Measurements from ENCODE around the gene P4HA1.

P4HA1 gene

GRCh38 chr10:73096041-73096448 is 621 bp downstream of the P4HA1 start:
- H3K4me2 ChIP-seq = peak overlapping the region; percentile 84
- no peak for TF ChIP-seq Cebpa-rat (IDR thresholded peaks at IDR 0.05)
- H3K27me3 ChIP-seq = no peaks in the 10 kb centered on the region
- peaks cover 19% of the 10 kb centered on the region for H3K36me3 ChIP-seq
- H3K4me1 ChIP-seq = peaks cover 48% of the 10 kb centered on the region
- H3K27ac ChIP-seq = peak overlapping the region; percentile 86
- H3K9ac ChIP-seq = peak overlapping the region; percentile 88
- H3K4me3 ChIP-seq = peak overlapping the region; percentile 88
- no peaks in the 10 kb centered on the region for H3K9me3 ChIP-seq
- peaks cover 37% of the 10 kb centered on the region for H4K20me1 ChIP-seq

DNA sequence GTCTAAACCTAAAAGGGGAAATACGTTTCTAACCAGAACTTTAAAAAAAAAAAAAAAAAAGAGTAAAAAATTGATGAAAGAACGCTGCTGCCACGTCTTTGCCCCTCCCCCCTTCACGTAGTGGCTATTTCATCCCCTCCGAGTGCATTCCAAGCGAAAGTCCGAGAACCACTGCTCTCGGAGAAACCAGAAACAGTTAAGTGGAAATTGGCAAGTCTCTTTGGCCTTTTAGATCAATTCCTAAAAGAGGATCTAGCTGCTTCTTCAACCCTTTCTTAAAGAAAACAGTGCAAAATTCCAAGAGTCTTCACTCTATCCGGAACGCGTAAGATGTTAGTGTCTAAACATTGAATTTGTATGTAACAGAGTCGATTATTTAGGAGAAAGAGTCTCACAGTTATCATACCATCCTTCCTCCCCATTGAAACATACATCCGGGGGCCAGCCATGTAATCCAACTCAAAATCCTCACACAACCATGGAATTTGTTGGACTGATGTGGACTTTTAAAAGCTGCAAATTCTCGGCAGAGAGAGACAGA is 1.1 kb downstream of the P4HA1 start:
- Histone ChIP-seq H3K9me3 (no peaks in the 10 kb centered on the region), H3K4me2 (peak overlapping the region; percentile 84), H3K4me1 (peaks cover 48% of the 10 kb centered on the region), H4K20me1 (peaks cover 42% of the 10 kb centered on the region), H3K4me3 (peak overlapping the region; percentile 88), H3K27ac (peak overlapping the region; percentile 86), H3K27me3 (no peaks in the 10 kb centered on the region), H3K9ac (peak overlapping the region; percentile 88), H3K36me3 (peaks cover 21% of the 10 kb centered on the region)
- no peak for TF ChIP-seq Cebpa-rat (IDR thresholded peaks at IDR 0.05)

DNA sequence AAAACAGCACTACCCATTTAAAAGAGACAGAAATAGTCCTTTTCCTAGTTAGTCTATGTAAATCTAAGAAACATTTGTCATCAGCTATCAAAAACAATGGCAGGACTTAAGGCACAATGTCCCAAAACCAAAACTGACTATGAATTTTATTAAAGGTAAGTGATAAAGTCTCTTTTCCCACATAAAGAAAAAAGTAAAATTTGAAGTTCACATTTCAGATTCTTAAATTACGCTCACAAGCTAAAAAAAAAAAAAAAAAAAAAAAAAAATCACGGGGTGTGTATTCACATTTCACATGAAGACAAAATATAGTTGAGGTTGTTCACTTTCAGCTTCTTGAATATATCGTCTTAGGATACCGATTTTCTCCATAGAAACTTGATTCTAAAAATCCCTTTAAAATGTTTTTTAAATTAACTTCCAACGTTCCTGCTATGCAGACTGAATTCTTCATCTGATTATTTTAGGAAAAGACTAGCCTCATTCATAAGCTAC is 1.6 kb downstream of the P4HA1 start:
- no peak for TF ChIP-seq Cebpa-rat (IDR thresholded peaks at IDR 0.05)
- Histone ChIP-seq H3K9me3 (no peaks in the 10 kb centered on the region), H3K4me3 (peak overlapping the region; percentile 88), H3K27me3 (no peaks in the 10 kb centered on the region), H3K27ac (peak overlapping the region; percentile 86), H3K4me1 (peaks cover 48% of the 10 kb centered on the region), H3K4me2 (peak overlapping the region; percentile 84), H3K9ac (peak overlapping the region; percentile 88), H3K36me3 (peaks cover 22% of the 10 kb centered on the region), H4K20me1 (peaks cover 47% of the 10 kb centered on the region)

DNA sequence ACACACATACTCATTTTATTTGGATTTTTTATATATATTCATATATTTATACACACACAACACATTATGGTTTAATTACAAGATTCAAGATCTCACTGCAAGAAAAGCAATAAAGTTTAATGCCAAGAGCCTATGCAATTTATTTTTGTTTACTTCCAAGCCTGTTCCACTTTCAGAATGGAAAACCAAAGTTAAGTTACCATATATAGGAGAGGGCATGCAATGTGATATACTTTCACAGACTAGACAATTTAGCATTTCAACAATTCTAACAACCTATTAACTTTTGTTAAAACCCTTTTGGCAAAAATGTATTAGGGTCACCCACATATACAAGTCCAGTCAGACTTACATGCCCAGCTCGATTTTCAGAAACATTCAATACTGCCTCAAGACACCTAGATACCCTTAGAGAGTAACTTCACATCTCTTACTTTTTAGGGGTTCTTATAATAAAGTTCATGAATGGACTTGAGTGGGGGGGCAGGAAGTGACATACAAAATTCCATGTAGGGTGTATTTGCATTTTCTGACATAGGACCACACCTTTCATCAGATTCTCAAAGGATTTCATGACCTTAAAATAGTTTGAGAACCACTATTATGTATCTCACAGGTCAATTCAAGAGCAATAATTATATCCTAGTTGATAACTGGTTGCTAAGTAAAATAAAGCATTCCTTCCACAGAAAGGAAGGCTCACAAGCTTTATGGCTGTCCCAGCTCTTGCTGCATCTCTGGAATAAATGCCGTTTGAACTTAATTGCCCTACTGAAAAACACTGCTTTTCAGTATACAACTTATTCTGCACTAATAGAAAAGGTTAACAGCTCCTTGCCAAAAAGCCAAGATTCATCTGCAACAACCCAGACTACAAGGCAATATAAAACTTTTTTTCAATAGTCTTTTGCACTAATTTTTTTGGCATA is 2.5 kb downstream of the P4HA1 start:
- peaks cover 55% of the 10 kb centered on the region for H4K20me1 ChIP-seq
- peak overlapping the region; percentile 84 for H3K4me2 ChIP-seq
- H3K4me1 ChIP-seq = peaks cover 48% of the 10 kb centered on the region
- H3K27me3 ChIP-seq = no peaks in the 10 kb centered on the region
- peaks cover 19% of the 10 kb centered on the region for H3K36me3 ChIP-seq
- no peaks in the 10 kb centered on the region for H3K9me3 ChIP-seq
- no peak overlapping the region for H3K27ac ChIP-seq
- no peak for TF ChIP-seq Cebpa-rat (IDR thresholded peaks at IDR 0.05)
- H3K4me3 ChIP-seq = peak overlapping the region; percentile 88
- peak overlapping the region; percentile 88 for H3K9ac ChIP-seq

DNA sequence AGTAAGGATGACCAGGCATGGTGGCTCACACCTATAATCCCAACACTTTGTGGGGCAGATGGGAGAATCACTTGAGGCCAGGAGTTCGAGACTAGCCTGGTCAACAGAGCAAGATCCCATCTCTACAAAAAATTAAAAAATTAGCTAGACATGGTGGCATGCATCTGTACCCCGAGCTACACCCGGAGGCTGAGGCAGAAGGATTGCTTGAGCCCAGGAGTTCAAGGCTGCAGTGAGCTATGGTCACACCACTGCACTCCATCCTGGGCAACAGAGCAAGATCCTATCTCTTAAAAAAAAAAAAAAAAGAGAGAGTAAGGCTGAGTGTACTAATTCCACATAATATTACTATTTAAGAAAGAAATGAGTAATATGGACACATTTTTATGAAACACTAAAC is 3.8 kb downstream of the P4HA1 start:
- no peaks in the 10 kb centered on the region for H3K9me3 ChIP-seq
- no peak overlapping the region for H3K9ac ChIP-seq
- H3K36me3 ChIP-seq = peaks cover 26% of the 10 kb centered on the region
- peaks cover 67% of the 10 kb centered on the region for H4K20me1 ChIP-seq
- H3K27ac ChIP-seq = no peak overlapping the region
- H3K27me3 ChIP-seq = no peaks in the 10 kb centered on the region
- H3K4me1 ChIP-seq = peaks cover 42% of the 10 kb centered on the region
- peak overlapping the region; percentile 43 for H3K4me2 ChIP-seq
- no peak for TF ChIP-seq Cebpa-rat (IDR thresholded peaks at IDR 0.05)
- no peak overlapping the region for H3K4me3 ChIP-seq

DNA sequence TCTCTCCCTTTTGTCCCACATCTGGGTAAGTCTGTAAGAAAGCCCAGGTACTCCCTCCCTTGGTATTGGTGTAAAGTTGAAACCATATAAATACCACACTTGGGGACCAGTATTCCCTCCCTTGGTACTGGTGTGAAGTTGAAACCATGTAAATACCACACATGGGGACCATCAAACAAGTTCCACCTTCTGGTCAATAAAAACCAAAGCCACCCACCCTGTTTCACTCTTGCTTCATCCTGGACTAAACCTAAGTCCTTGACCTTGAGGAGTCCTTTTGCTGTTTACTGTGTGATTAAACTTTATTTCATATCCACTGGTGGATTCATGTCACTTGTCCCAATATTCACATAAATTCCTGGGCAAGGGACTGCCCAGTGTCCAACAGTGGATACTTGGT is 8.4 kb downstream of the P4HA1 start:
- TF ChIP-seq Cebpa-rat (IDR thresholded peaks at IDR 0.05) = no peak
- H3K27me3 ChIP-seq = no peaks in the 10 kb centered on the region
- no peaks in the 10 kb centered on the region for H3K9me3 ChIP-seq
- H3K4me3 ChIP-seq = no peak overlapping the region
- H3K4me1 ChIP-seq = peaks cover 19% of the 10 kb centered on the region
- H3K27ac ChIP-seq = no peak overlapping the region
- H3K9ac ChIP-seq = no peak overlapping the region
- H3K36me3 ChIP-seq = peaks cover 50% of the 10 kb centered on the region
- H4K20me1 ChIP-seq = peaks cover 96% of the 10 kb centered on the region
- H3K4me2 ChIP-seq = no peak overlapping the region

GRCh38 chr10:73086816-73087215 is 9.8 kb downstream of the P4HA1 start:
- no peak for TF ChIP-seq Cebpa-rat (IDR thresholded peaks at IDR 0.05)
- H3K4me3 ChIP-seq = no peak overlapping the region
- no peak overlapping the region for H3K4me2 ChIP-seq
- H3K9ac ChIP-seq = no peak overlapping the region
- no peak overlapping the region for H3K27ac ChIP-seq
- H4K20me1 ChIP-seq = peaks cover 88% of the 10 kb centered on the region
- peaks cover 4% of the 10 kb centered on the region; the same call in 1 of the 2 replicates for H3K4me1 ChIP-seq
- H3K36me3 ChIP-seq = peaks cover 53% of the 10 kb centered on the region
- H3K27me3 ChIP-seq = no peaks in the 10 kb centered on the region
- H3K9me3 ChIP-seq = no peaks in the 10 kb centered on the region

DNA sequence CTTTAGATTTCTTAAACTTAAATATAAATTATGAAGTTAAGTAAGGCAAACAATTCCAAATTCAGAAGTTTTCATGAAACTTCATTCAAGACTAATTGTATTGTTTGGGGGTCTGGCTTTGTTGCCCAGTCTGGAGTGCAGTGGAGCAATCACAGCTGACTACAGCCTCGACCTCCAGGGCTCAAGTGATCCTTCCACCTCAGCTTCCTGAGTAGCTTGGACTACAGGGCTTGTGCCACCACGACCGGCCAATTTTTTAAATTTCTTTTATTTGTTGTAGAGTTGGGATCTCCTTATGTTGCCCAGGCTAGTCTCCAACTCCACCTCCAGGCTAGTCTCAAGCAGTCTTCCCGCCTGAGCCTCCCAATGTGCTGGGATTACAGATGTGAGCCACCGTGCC is 12.5 kb downstream of the P4HA1 start:
- no peaks in the 10 kb centered on the region for H3K4me1 ChIP-seq
- H3K27me3 ChIP-seq = no peaks in the 10 kb centered on the region
- no peak overlapping the region for H3K4me2 ChIP-seq
- H3K9ac ChIP-seq = no peak overlapping the region
- no peak for TF ChIP-seq Cebpa-rat (IDR thresholded peaks at IDR 0.05)
- H3K9me3 ChIP-seq = no peaks in the 10 kb centered on the region
- no peak overlapping the region for H3K27ac ChIP-seq
- H3K36me3 ChIP-seq = peaks cover 57% of the 10 kb centered on the region
- peaks cover 83% of the 10 kb centered on the region for H4K20me1 ChIP-seq
- no peak overlapping the region for H3K4me3 ChIP-seq

GRCh38 chr10:73083221-73083620 is 13.4 kb downstream of the P4HA1 start:
- Histone ChIP-seq H4K20me1 (peaks cover 83% of the 10 kb centered on the region), H3K9ac (no peak overlapping the region), H3K27ac (no peak overlapping the region), H3K27me3 (no peaks in the 10 kb centered on the region), H3K4me3 (no peak overlapping the region), H3K4me2 (no peak overlapping the region), H3K36me3 (peaks cover 56% of the 10 kb centered on the region), H3K4me1 (no peaks in the 10 kb centered on the region), H3K9me3 (no peaks in the 10 kb centered on the region)
- no peak for TF ChIP-seq Cebpa-rat (IDR thresholded peaks at IDR 0.05)

Data from BLaER1 (cell line).